ENCODE results near the gene PCDHGA3.
"Not testable (repeated sequence)": the region's sequence is repeated elsewhere in the genome, so short reads cannot be mapped to it uniquely, and the experiment has no call there.

Gene PCDHGA3

GRCh38 chr5:141343242-141343952 lies at the start of gene PCDHGA3:
PCDHGA3 (plus strand) TSS chr5:141343829; CDS start chr5:141344034, 205 bp downstream.
- no peak for DNase-seq

- no peak for DNase-seq
Observed at GRCh38 chr5:141298376-141298775, 45.3 kb upstream of the PCDHGA3 start.

- DNase-seq: no peak
Observed at GRCh38 chr5:141303756-141304155, 39.9 kb upstream of the PCDHGA3 start, which contains the start of gene SLC25A2. SLC25A2 (minus strand) TSS chr5:141304049; CDS start chr5:141303865, 184 bp downstream.

- DNase-seq: no peak
Observed at GRCh38 chr5:141306630-141307029, 37.0 kb upstream of the PCDHGA3 start.

GRCh38 chr5:141313711-141314110 lies 29.9 kb upstream of the PCDHGA3 start:
- no peak for DNase-seq

GRCh38 chr5:141316963-141317362 lies 26.7 kb upstream of the PCDHGA3 start:
- DNase-seq: not testable (repeated sequence)

- DNase-seq: no peak
Observed at GRCh38 chr5:141319202-141319601, 24.4 kb upstream of the PCDHGA3 start.

- no peak for DNase-seq
Observed at GRCh38 chr5:141319699-141320098, 23.9 kb upstream of the PCDHGA3 start.

GRCh38 chr5:141320225-141321169 lies 23.1 kb upstream of the PCDHGA3 start, which contains the start of gene TAF7:
TAF7 (minus strand) TSS chr5:141320784; CDS start chr5:141320044, 740 bp downstream.
- DNase-seq: peak; percentile 87

- DNase-seq: no peak
Observed at GRCh38 chr5:141322261-141322660, 21.4 kb upstream of the PCDHGA3 start.

- peak; percentile 39 for DNase-seq
Observed at GRCh38 chr5:141326088-141326854, 17.4 kb upstream of the PCDHGA3 start.

GRCh38 chr5:141328231-141328630 lies 15.4 kb upstream of the PCDHGA3 start:
- DNase-seq: no peak

GRCh38 chr5:141330299-141331080 lies 13.1 kb upstream of the PCDHGA3 start, which contains the start of gene PCDHGA1:
PCDHGA1 (plus strand) TSS chr5:141330514.
- no peak for DNase-seq

GRCh38 chr5:141332571-141332970 lies 11.1 kb upstream of the PCDHGA3 start:
- DNase-seq: not testable (repeated sequence)

- no peak for DNase-seq
Observed at GRCh38 chr5:141338538-141339306, 4.9 kb upstream of the PCDHGA3 start, which contains the start of gene PCDHGA2. PCDHGA2 (plus strand) TSS chr5:141338760.

GRCh38 chr5:141340781-141341354 lies 2.8 kb upstream of the PCDHGA3 start:
- DNase-seq: not testable (repeated sequence)

GRCh38 chr5:141342773-141343172 lies 856 bp upstream of the PCDHGA3 start:
- DNase-seq: no peak

- no peak for DNase-seq
Observed at GRCh38 chr5:141343953-141344463, 379 bp downstream of the PCDHGA3 start.

GRCh38 chr5:141345327-141345726 lies 1.7 kb downstream of the PCDHGA3 start:
- DNase-seq: no peak

GRCh38 chr5:141346017-141346416 lies 2.4 kb downstream of the PCDHGA3 start:
- not testable (repeated sequence) for DNase-seq

Data from NCI-H2029 (cell line).